IMR-90 (cell line): ENCODE measurements around the gene ATP5MC3.

ENCODE experiments used
- POLR2A ChIP-seq: IDR thresholded peaks from 2 replicates; pipeline ENCODE4 v1.6.1; 2012; ENCODE audit warnings: mild to moderate bottlenecking, low read depth, low read length
- RAD21 ChIP-seq: IDR thresholded peaks from 2 replicates; pipeline ENCODE4 v1.6.1; 2012; ENCODE audit warnings: low read length, improper control_type of control experiment
- TF ChIP-seq, protein P1 (sequence below): conservative IDR thresholded peaks from 2 replicates; pipeline ENCODE4 v1.5.1; 2012; ENCODE audit warnings: mild to moderate bottlenecking, low read depth, low read length, improper control_type of control experiment
- TF ChIP-seq, protein P2 (sequence below): fragments of 150-350 bp; IDR thresholded peaks from 2 replicates; pipeline ENCODE4 v1.6.1; 2017; ENCODE audit warnings: mild to moderate bottlenecking, antibody characterized with exemption, low read length, low read depth

DNA sequence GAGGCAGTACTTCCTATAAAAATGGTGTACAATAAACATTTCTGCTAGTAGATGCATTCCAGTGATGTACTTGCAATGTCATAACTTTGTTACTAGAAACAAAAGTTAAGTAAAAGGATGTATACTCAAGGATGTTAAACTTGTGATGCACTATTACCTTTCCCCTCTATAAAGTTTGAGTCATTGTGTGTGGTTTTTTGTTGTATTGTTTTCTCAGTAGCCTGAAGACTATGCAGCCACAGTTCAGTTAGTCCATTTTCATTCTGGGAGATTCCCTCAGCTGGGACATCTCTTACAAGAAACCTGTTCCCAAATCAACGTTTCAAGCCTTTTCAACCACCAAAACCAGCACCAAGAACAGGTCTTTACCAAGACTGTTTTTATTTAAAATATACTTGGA, 5.6 kb downstream of the ATP5MC3 start:
- TF ChIP-seq, protein P1, sequence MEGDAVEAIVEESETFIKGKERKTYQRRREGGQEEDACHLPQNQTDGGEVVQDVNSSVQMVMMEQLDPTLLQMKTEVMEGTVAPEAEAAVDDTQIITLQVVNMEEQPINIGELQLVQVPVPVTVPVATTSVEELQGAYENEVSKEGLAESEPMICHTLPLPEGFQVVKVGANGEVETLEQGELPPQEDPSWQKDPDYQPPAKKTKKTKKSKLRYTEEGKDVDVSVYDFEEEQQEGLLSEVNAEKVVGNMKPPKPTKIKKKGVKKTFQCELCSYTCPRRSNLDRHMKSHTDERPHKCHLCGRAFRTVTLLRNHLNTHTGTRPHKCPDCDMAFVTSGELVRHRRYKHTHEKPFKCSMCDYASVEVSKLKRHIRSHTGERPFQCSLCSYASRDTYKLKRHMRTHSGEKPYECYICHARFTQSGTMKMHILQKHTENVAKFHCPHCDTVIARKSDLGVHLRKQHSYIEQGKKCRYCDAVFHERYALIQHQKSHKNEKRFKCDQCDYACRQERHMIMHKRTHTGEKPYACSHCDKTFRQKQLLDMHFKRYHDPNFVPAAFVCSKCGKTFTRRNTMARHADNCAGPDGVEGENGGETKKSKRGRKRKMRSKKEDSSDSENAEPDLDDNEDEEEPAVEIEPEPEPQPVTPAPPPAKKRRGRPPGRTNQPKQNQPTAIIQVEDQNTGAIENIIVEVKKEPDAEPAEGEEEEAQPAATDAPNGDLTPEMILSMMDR, result no peak
- no peak for TF ChIP-seq POLR2A
- TF ChIP-seq, protein P2, sequence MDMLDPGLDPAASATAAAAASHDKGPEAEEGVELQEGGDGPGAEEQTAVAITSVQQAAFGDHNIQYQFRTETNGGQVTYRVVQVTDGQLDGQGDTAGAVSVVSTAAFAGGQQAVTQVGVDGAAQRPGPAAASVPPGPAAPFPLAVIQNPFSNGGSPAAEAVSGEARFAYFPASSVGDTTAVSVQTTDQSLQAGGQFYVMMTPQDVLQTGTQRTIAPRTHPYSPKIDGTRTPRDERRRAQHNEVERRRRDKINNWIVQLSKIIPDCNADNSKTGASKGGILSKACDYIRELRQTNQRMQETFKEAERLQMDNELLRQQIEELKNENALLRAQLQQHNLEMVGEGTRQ, result no peak
- no peak for TF ChIP-seq RAD21
